IPS DF 4.7 (cell line): ENCODE measurements around the gene ST6GALNAC2.

ENCODE experiments used
- DNase-seq: peaks from one replicate; pipeline ENCODE4 v3.0.0-alpha.2; 2013; ENCODE audit warnings: low spot score; ENCODE audit errors: extremely low read depth

Gene ST6GALNAC2

GRCh38 chr17:76599694-76600460 lies 14.2 kb upstream of the ST6GALNAC2 start:
- no peak for DNase-seq

- DNase-seq: no peak
Measured at GRCh38 chr17:76598004-76598439, 12.4 kb upstream of the ST6GALNAC2 start.

- DNase-seq: no peak
Measured at GRCh38 chr17:76597156-76598003, 11.7 kb upstream of the ST6GALNAC2 start.

GRCh38 chr17:76594690-76595089 lies 9.0 kb upstream of the ST6GALNAC2 start:
- no peak for DNase-seq

- DNase-seq: no peak
Measured at GRCh38 chr17:76593959-76594358, 8.3 kb upstream of the ST6GALNAC2 start.

- DNase-seq: no peak
Measured at GRCh38 chr17:76593384-76593826, 7.7 kb upstream of the ST6GALNAC2 start.

- no peak for DNase-seq
Measured at GRCh38 chr17:76588182-76588581, 2.5 kb upstream of the ST6GALNAC2 start.

- no peak for DNase-seq
Measured at GRCh38 chr17:76586741-76587487, 1.3 kb upstream of the ST6GALNAC2 start.

- DNase-seq: no peak
Measured at GRCh38 chr17:76585033-76585648, 519 bp downstream of the ST6GALNAC2 start.

- no peak for DNase-seq
Measured at GRCh38 chr17:76584427-76585032, 1.1 kb downstream of the ST6GALNAC2 start.

GRCh38 chr17:76582660-76583059 lies 3.0 kb downstream of the ST6GALNAC2 start:
- no peak for DNase-seq

- no peak for DNase-seq
Measured at GRCh38 chr17:76581515-76581914, 4.1 kb downstream of the ST6GALNAC2 start.

- DNase-seq: no peak
Measured at GRCh38 chr17:76579281-76579680, 6.4 kb downstream of the ST6GALNAC2 start.

GRCh38 chr17:76578376-76578775 lies 7.3 kb downstream of the ST6GALNAC2 start:
- DNase-seq: no peak

GRCh38 chr17:76577876-76578275 lies 7.8 kb downstream of the ST6GALNAC2 start:
- DNase-seq: no peak

GRCh38 chr17:76576189-76576588 lies 9.5 kb downstream of the ST6GALNAC2 start:
- no peak for DNase-seq

- DNase-seq: no peak
Measured at GRCh38 chr17:76575570-76575969, 10.1 kb downstream of the ST6GALNAC2 start.

- DNase-seq: no peak
Measured at GRCh38 chr17:76574166-76574565, 11.5 kb downstream of the ST6GALNAC2 start.

- no peak for DNase-seq
Measured at GRCh38 chr17:76573096-76573495, 12.6 kb downstream of the ST6GALNAC2 start.

GRCh38 chr17:76572201-76572910 lies 13.3 kb downstream of the ST6GALNAC2 start:
- DNase-seq: no peak
